NT2/D1 (cell line): ENCODE data around the gene CDH22.

ENCODE experiments used
- YY1 ChIP-seq: IDR thresholded peaks from 2 replicates; pipeline ENCODE4 v1.6.1; 2011; ENCODE audit not compliant: insufficient read length, insufficient read depth
- ZNF274 ChIP-seq: IDR thresholded peaks from 2 replicates; pipeline ENCODE4 v1.6.1; 2011; ENCODE audit warnings: mild to moderate bottlenecking, low read depth, low read length

GRCh38 chr20:46264391-46265266 is 43.7 kb downstream of the CDH22 start:
- no peak for TF ChIP-seq YY1
- no peak for TF ChIP-seq ZNF274
